ENCODE results near the gene METTL8.
"Not testable (repeated sequence)": the region's sequence is repeated elsewhere in the genome, so short reads cannot be mapped to it uniquely, and the experiment has no call there.

The METTL8 gene

DNA sequence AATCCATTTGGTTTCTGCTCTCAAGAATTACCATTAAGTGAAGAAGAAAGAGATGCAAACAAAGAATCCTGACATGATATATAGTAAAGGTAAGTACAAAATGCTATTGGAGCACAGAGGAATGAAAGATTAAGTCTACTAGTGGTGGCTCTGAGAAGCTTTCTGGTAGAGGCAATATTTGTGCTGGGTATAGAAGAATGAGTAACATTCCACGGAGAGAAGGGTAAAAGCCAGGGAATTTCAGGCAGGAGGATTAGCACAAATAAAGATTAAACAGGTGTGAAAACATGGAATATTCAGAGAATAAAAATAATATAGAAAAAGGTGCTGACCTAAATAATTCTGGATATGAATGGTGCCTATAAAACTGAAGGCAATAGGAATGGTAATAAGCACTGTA is 31.8 kb downstream of the METTL8 start:
- DNase-seq, result no peak

DNA sequence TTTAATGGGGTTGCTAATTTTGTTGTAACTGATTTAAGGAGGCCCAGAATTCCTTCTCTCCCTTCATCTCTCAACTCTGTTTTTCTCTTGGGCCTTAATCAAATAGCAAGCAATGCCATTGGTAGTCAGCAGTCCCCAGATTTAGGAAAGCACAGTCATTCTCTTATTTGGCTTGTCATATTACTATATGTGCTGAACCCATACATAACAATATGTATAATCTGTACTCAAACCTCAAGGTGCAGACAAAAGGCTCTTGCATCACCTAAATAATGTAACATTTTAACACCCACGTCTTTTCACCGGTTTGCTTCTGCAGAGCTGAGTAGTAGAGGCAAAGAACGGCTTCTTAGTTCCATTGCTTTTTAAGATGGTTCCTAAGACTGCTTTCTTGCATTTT is 33.4 kb downstream of the METTL8 start:
- DNase-seq, result no peak

DNA sequence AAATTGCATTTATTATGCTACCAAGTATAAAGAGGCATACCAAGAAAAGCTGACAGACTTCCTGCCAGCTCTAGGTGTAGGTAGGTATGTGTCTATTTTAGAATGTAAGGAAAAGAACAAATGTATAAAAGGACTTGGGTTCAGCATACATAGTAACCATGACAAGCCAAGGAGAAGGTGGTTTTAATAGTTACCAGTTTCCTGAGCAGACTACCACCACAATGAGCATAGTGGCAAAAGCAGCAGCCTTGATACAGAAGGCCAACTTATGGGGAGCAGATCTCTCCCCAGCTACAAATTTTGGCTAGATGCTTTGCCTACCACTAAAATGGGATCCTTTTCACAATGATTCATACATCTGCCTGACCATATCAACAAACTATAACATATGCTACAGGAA is 34.5 kb downstream of the METTL8 start:
- no peak for DNase-seq

DNA sequence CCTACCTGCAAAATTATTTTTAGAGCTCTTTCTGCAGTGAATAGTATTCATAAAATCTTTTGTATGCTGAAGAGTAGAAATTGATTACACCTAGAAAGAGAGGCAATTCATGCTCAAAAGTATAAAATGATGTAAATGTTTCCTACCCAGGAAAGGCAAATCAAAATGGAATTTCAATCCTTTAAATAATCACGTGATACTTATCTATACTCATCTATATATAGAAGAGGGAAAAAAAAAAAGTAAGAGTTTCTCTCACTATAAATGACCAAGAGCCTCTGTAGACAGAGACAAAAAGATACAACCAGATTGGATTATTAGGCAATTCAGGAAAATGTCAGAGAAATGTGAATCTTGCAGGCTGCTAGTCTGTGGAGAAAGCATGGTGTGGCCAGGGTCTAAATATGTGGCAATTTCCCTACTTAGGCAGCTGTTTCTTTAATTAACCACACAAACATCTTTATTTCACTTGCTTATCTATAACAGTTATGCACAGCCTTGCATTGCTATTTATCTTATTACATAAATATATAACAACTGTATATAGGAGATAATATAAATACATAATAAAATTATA is 39.5 kb downstream of the METTL8 start:
- DNase-seq, result no peak

DNA sequence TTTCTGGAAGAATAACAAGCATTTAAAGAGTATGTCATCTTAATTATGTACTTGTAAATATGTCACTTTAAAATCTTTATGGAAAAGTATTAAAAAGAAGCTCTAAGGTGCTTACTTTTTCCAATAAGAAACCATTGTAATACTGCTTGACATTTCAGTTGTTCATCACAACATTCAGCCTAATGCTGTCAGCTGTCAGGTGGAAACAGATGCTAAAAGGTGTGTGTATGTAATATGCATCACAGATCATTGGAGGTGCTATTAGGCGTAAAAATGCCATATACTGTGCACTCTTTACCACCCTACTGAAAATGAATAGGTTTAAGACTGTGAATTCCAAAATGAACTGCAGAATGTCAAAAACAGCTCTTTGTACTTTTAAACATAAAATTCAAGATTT is 40.3 kb downstream of the METTL8 start:
- DNase-seq, result no peak

DNA sequence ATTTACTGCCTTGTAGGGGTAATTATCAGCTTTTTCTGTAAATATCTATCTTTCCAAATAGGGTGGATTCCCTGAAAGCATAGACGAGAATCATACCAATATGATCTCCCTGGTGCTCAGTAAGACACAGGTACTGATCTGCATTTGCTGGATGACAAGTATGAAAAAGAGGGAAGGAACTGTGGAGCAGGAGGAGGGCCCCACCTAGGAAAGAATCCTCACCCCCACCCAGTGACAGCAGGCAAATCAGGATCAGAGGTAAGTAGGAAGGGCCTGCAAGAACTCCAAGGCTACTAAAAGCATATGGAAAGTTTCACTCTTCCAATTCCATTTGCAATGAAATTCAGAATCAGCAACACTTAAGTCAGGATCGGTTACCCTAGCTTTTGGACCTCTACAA is 42.3 kb downstream of the METTL8 start:
- DNase-seq, result no peak

DNA sequence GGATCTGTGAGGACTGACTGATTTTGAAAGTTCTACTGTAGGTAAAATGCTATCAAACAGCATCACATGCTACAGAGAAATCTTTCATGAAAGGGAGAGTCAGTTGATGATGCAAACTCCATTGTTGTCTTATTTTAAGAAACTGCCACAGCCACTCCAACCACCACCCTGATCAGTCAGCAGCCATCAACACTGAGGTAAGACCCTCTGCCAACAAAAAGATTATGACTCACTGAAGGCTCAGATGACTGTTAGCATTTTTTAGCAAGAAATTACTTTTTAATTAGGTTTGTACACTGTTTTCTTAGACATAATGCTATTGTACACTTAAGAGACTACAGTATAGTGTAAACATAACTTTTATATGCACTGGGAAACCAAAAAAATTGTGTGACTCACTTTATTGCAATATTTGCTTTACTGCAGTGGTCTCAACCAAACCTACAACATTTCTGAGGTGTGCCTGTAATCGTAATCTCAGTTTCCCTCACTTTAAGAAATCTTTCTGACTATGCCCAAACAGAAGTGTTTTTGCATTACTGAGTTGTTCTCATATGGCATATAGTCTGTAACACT is 42.8 kb downstream of the METTL8 start:
- DNase-seq, result peak in 1 of 2 donors; percentile 9

DNA sequence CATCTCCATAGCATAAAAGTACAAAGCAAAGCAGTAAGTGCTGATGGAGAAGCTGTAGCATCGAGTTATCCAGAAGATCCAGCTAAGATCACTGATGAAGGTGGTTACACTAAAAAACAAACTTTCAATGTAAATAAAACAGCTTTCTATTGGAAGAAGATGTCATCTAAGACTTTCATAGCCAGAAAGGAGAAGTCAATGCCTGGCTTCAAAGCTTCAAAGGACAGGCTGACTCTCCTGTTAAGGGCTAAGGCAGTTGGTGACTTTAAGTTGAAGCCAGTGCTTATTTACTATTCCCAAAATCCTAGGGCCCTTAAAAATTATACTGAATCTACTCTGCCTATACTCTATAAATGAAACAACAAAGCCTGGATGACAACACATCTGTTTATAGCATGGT is 44.0 kb downstream of the METTL8 start:
- no peak for DNase-seq

DNA sequence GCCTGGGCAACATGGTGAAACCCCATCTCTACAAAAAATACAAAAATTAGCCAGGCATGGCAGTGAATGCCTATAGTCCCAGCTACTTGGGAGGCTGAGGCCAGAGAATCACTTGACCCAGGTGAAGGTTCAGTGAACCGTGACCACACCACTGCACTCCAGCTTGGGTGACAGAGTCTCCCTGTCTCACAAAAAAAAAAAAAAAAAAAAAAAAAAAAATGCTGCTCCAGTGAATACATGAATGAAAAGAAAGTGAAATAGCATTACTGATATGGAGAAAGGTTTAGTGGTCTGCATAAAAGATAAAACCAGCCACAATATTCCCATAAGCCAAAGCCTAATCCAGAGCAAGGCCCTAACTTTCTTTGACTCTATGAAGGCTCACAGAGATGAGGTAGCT is 44.5 kb downstream of the METTL8 start:
- no peak for DNase-seq

DNA sequence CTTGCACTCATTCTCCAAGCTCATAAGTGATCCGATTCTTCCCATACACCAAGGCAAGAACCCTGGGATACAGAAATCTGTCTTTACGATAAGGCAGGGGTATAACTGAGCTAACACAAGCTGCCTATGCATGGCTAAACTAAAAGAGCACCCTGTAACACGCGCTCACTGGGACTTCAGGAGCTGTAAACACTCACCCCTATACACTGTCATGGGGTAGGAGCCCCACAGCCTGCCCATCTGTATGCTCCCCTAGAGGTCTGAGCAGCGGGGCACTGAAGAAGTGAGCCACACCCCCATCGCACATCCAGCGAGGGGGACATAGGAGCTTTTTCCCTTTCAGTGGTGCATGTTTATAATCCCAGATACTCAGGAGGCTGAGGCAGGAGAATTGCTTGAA is 46.7 kb downstream of the METTL8 start:
- DNase-seq, result no peak

DNA sequence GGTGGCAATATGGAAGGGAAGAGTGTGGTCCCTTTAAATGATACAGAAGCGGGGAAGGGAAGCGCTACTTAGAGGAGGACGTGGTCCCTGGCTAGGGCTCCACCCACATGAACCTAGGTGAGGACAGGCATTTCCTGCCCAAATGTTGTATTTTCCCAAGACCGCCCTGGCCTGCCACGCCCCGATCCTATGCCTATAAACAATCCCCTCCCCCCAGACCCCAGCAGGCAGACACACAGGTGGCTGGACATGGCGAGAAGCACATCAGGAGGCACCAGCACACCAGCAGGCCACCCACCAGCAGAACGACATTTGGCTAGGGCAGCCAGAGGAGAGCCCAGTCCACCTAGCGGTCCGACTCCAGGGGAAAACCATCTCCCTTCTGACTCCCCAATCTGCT is 47.2 kb downstream of the METTL8 start:
- DNase-seq, result no peak

DNA sequence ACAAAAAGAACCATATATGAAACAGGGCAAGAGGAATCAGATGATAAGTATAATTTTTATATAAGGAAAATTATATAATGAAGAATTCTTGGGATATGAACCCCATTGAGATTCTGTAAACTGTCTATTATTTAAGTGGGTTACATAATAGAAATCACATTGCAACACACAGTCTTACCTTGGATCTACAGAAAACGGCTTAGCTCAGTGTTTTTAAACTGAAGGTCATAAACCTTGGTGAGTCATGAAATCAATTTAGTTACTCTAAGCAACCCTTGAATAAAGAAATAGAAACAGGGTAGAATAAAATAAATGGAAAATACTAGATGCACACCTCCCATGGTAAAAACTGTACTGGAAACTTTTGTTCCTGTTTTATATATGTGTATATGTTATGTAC is 50.7 kb downstream of the METTL8 start:
- DNase-seq, result no peak

DNA sequence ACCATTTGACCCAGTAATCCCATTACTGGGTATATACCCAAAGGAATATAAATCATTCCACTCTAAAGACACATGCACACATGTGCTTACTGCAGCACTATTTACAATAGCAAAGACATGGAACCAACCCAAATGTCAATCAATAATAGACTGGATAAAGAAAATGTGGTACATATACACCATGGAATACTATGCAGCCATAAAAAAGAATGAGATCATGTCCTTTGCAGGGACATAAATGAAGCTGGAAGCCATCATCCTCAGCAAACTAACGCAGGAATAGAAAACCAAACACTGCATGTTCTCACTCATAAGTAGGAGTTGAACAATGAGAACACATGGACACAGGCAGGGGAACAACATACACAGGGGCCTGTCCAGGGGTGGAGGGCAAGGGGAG is 51.6 kb downstream of the METTL8 start:
- DNase-seq, result not testable (repeated sequence)

DNA sequence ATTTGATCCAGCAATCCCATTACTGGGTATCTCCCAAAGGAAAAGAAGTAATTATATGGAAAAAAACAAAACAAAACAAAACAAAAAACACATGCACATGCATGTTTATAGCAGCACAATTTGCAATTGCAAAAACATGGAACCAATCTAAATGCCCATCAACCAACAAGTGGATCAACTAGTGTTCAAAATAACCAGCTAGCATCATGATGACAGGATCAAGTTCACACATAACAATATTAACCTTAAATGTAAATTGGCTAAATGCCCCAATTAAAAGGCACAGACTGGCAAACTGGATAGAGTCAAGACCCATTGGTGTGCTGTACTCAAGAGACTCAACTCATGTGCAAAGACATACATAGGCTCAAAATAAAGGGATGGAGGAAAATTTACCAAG is 55.9 kb downstream of the METTL8 start:
- DNase-seq, result not testable (repeated sequence)

DNA sequence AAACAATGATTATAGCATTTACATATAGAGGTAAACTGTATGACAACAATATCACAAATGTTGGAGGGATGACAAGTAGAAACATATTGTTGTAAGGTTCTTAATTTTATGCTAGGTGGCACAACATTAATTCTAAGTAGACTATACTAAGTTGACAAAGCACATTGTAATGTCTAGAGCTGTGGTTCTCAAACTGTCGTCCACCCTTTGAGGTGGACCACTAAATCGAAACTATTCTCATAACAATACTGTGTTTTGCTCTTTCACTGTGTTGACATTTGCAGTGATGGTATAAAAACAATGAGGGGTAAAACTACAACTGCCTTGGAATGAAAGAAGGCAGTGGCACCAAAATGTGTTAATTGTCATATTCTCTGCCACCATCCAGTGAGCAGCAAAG is 66.1 kb downstream of the METTL8 start:
- DNase-seq, result no peak

DNA sequence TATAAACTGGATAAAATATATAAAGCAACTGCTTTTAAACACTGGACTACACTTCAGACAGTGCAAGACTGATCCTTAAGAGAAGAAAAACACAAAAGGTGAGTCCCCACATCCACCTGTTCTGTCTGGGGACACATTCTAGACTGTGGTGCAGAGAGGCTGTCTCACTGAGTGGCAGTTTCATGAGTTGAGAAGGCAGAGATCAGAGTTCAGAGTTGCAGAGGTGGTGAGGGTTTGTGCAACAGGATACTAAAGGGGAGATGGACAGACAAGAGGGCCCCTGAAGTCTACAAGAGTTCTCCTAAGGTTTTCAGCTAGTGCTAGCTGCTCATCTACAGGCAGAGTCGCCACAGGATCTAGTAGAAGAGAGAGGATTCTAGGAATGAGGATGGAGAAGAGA is 68.0 kb downstream of the METTL8 start:
- no peak for DNase-seq

DNA sequence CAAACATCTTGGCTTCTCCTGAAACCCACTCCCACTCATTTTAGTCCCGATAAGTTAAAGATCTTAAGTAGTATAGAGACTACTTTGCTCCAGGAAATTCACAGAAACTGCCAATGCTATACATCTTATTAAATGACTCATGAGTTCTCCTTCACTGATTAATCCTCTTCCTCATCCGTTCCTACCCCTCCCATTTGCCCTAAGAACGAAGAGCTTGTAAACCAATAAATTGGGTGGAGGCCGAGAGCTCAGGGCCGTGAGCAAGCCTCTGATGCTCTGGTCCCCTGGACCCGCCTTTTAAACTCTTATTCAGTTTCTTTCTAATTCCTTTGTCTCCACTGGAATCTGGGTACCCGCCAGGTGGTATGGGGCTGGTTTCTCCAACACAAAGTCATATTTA is 68.6 kb downstream of the METTL8 start:
- DNase-seq, result no peak

DNA sequence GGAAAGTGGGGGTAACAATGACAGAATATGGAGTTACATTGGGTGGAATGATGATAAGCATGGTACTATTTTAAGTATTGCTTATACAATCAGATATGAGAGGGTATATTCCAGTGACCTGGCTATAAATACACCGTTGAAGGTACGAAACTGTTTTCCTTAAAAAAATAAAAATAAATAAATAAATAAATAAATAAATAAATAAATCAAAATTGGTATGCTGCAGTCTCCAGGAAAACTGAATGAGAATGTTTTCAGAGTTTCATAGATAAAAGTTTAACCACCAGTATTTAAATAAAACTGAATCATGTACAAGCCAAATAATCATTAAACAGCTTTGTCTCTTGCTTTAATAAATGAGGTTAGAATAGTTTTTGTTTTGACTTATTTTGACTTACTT is 71.4 kb downstream of the METTL8 start:
- no peak for DNase-seq

DNA sequence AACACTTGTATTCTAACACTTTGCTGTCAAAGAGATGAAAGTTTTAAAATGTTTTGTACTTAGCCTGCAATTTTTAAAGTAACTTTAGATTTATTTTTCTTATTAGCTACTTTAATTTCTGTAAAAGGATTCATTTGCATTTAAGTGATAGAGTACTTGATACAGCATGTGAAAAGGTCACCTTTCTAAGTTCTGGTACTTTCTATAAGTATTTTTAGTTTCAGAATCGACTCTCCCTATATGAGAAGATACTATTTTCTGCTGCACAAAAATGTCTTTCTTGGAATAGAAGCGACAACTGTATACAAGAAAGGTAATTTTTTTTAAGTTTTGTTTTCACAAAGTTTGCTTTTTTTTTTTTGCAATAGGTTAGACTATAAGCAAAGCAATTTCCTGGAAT is 72.9 kb downstream of the METTL8 start:
- DNase-seq, result no peak

DNA sequence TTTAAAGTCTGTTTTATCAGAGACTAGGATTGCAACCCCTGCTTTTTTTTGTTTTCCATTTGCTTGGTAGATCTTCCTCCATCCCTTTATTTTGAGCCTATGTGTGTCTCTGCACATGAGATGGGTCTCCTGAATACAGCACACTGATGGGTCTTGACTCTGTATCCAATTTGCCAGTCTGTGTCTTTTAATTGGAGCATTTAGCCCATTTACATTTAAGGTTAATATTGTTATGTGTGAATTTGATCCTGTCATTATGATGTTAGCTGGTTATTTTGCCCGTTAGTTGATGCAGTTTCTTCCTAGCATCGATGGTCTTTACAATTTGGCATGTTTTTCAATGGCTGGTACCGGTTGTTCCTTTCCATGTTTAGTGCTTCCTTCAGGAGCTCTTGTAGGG is 80.0 kb downstream of the METTL8 start:
- DNase-seq, result not testable (repeated sequence)

DNA sequence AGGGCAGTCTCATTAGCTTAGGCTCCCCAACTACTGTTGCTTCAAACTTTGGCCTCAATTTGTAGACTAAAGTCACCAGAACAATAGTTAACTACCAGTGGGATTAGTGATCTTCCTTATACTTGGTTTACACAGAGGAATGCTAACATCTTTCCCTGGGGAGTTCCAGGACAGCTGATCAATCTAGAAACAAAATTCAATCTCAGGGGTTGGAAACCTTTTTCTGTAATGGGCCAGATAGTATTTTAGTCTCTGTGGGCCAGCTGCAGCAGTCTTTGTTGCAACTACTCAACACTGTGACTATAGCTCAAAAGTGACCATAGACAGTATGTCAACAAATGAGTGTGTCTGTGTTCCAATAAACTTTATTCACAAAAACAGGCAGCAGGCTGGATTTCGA is 85.7 kb downstream of the METTL8 start:
- DNase-seq, result no peak

DNA sequence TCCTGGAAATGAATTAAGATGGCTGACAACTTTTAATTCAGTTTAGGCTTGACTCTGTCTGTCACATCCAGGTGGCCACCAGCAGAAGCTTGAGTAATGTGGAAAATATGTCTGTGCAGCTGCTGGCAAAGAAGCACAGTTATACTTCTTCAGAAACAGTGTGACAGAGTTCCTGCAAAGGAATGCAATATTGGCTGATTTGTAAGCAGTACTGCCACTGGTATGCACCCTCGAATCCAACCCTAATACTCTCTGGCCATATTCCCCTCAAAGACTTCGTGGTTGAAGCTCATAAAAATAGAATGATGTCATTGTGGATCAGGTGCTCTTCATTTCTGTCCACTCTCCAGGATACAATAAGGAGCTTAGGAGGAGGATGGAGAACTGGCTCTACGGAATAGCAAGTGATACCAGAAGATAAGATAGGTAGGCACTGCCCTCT is 86.2 kb downstream of the METTL8 start:
- no peak for DNase-seq

DNA sequence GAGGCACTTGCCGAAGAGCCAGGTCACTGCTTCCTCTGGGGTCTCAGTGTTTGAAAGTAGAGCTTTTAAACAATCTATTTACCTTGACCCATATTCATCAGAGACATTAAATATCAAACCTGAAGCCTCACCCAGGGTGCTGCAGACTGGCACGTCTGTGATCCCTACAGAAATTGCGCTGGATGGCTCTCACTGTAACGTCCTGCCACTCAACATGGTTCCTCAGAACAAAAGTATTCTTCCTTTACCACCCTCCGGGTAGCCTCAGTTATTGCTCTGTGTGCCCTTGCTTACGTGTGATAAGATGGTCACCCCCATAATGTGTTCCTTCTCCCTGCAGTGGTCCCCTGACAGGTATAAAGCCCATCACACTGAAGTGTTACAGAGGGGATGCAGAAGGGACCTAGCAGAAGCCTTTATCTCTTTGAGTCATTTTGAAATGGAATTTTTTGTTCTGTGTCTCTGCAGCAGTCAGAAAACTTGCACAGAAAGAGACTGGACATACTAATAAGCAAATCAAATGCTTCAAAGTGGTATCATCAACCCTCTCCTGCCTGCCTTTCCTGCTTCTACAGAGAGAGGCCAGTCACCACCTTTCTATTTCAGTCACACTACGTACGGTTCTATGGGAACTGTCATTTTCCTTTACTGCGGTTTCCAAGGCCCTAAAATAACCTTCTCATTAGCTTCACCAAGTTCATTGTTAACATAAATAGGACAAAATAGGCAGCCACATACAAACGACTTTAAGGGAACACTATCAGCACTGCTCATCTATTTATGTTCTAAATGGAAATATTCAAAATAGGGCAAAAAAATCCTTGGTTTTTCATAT is 86.8 kb downstream of the METTL8 start:
- peak in 1 of 2 donors; percentile 33 for DNase-seq

DNA sequence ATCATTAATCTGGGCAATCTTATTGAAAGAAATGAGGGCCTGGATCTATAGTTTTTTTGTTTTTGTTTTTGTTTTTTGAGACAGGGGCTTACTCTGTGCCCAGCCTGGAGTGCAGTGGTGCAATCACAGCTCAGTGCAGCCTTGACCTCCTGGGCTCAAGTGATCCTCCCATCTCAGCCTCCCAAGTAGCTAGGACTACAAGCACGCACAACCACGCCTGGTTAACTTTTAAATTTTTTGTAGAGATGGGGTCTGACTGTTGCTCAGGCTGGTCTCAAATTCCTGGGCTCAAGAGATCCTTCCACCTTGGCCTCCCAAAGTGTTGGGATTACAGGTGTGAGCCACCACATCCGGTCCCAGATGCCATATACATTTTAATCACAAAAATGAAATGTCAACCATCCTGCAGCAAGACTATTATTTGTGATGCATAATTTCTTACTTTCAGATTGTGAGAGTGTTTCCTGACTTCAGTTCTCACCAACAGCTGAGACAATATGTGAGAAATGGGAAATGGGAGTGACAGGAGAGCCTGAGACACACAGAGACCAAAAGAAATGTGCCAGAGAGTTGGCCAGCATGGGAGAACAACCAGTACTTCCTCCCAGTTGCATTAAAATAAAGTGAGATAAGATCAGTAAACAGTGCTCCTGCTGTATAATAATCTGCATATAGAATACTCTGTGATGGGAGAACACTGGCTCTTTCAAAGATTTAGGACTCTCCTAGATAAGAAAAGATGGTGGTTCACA is 87.6 kb downstream of the METTL8 start:
- peak in 1 of 2 donors; percentile 38 for DNase-seq
